Bronchial epithelial cell (primary cell): Measurements from ENCODE around the gene GPR37. TPM values are rescaled to one million over a fixed set of nuclear protein-coding genes. Genes with fewer than 3 reads are reported as not detected.
A peak's percentile ranks its signal among the peaks of the same experiment; 100 is the strongest.

Source experiments
- DNase-seq: peaks from one replicate; pipeline ENCODE4 v3.0.0-alpha.2; 2010; ENCODE audit warnings: low read depth
- FAIRE-seq: peaks from 2 replicates; lab custom pipeline; 2011; peaks lifted over from hg19 to GRCh38; lab: Jason Lieb, UNC
- H3K27me3 ChIP-seq: 2 replicates; pipeline ENCODE4 v1.5.1; 2011; ENCODE audit warnings: low read length; ENCODE audit not compliant: control insufficient read depth, insufficient read depth
- H3K36me3 ChIP-seq: 2 replicates; pipeline ENCODE4 v1.5.1; 2011; ENCODE audit warnings: low read length; ENCODE audit not compliant: control insufficient read depth, insufficient read depth
- H3K4me3 ChIP-seq: 2 replicates; pipeline ENCODE4 v1.5.1; 2011; ENCODE audit warnings: mild to moderate bottlenecking, low read depth, low read length, control low read depth
- total RNA-seq: library from RNA; depleted of rRNA; stranded (reverse); fragments of >200 nt; gene quantifications from 2 replicates; pipeline ENCODE4 v1.2.1, GENCODE V29; 2014
- TF ChIP-seq, protein P1 (sequence below): IDR thresholded peaks from 2 replicates; pipeline ENCODE4 v1.5.1; 2011; ENCODE audit warnings: mild to moderate bottlenecking, moderate library complexity, low read length, control low read depth, inconsistent platforms; ENCODE audit not compliant: insufficient read depth, severe bottlenecking

GPR37 gene
- total RNA-seq, 1 donor from 2014 or later, result 1.6 TPM

DNA sequence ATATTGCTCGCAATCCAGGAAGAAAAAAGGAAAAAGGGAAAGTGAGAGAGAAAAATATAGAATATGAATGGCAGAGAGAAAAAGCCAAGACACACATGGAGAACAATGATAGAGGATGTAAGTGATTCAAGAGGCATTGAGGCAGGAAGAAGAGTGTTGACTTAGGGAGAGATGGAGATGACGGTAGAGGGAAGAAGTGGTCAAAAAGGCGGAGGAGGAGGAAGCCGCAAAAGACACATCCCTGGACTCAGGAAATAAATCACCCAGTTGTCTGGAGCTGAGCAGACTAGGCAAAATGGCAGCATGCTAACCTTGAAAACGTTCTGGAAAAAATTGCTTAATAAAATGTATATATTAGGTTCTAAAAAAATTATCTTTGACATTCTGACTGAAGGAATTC lies 17.7 kb upstream of the GPR37 start:
- no peaks in the 10 kb centered on the region for H3K36me3 ChIP-seq
- DNase-seq, result no peak
- H3K4me3 ChIP-seq, result no peak overlapping the region
- TF ChIP-seq, protein P1, sequence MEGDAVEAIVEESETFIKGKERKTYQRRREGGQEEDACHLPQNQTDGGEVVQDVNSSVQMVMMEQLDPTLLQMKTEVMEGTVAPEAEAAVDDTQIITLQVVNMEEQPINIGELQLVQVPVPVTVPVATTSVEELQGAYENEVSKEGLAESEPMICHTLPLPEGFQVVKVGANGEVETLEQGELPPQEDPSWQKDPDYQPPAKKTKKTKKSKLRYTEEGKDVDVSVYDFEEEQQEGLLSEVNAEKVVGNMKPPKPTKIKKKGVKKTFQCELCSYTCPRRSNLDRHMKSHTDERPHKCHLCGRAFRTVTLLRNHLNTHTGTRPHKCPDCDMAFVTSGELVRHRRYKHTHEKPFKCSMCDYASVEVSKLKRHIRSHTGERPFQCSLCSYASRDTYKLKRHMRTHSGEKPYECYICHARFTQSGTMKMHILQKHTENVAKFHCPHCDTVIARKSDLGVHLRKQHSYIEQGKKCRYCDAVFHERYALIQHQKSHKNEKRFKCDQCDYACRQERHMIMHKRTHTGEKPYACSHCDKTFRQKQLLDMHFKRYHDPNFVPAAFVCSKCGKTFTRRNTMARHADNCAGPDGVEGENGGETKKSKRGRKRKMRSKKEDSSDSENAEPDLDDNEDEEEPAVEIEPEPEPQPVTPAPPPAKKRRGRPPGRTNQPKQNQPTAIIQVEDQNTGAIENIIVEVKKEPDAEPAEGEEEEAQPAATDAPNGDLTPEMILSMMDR, result no peak
- no peaks in the 10 kb centered on the region for H3K27me3 ChIP-seq
- no peak for FAIRE-seq

DNA sequence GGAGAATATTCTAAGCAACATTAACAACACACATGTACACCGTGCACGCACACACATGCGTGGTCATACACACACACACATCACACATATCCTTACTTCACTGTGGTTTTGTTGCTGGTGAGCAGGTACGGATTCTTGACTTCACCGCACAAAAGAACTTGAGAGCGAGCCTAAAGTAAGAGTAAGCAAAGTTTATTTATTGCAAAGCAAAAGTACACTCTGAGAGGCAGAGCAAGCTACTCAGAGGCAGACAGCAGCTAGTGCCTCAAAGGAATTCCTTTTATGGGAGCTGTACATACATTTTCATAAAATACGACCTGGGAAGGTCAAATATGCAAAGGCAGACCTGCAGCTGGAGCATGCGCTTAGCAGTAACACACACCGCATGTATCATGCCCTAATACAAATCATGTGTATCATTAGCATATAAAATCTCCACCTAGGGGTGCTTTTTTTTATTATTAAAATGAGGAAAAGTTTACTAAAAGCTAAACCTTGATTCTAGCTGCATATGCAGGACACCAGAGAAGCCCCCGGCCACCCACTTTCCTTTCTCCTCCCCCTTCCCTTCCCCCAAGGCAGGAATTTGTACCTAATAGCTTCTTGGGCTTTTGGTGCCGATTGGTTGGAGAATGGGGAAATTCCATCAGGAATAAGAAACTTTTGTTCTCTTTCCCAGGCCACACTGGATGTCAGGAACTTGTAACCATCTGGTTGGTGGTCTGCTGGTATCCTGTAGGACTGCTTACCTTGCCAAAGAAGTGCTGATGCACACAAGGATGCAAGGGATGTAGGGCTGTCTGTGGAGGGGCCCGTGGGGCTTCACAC lies 16.5 kb upstream of the GPR37 start:
- H3K36me3 ChIP-seq, result no peaks in the 10 kb centered on the region
- H3K27me3 ChIP-seq, result no peaks in the 10 kb centered on the region
- FAIRE-seq, result no peak
- no peak for DNase-seq
- no peak overlapping the region for H3K4me3 ChIP-seq
- TF ChIP-seq, protein P1, result no peak

DNA sequence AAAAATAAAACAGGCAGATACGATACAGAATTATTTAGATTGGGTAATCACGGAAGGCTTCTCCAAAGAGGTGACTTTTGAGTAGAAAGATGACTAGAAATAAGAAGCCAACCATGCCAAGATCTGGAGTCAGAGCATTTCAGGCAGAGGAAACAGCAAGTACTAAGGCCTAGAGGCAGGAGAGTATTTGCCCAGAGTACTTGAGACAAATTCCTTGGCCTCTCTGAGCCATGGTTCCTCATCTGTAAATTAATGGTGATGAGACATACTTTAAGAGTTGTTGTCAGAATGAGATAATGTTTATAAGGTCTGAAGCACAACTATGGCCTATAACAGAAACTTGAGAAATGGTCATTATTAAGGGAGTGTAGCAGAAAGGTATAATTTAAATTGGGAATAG lies 15.8 kb upstream of the GPR37 start:
- FAIRE-seq, result no peak
- TF ChIP-seq, protein P1, result no peak
- no peaks in the 10 kb centered on the region for H3K36me3 ChIP-seq
- H3K27me3 ChIP-seq, result no peaks in the 10 kb centered on the region
- H3K4me3 ChIP-seq, result no peak overlapping the region
- no peak for DNase-seq

DNA sequence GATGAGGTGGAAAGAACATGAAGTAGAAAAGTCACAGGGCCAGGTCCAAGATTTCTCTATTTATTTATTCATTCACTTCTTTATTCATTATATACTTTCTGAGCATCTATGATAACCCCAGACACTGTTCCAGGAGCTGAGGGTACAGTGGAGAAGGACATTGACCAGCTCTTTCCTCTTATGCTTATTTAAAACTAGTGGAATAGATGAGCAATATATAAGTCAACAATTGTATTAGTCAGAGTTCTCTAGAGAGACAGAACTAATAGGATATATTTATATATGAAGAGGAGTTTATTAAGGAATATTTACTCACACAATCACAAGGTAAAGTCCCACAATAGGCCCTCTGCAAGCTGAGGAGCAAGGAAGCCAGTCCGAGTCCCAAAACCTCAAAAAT lies 15.0 kb upstream of the GPR37 start:
- no peaks in the 10 kb centered on the region for H3K36me3 ChIP-seq
- TF ChIP-seq, protein P1, result no peak
- FAIRE-seq (no peak), DNase-seq (peak; percentile 64)
- H3K4me3 ChIP-seq, result no peak overlapping the region
- H3K27me3 ChIP-seq, result no peaks in the 10 kb centered on the region

DNA sequence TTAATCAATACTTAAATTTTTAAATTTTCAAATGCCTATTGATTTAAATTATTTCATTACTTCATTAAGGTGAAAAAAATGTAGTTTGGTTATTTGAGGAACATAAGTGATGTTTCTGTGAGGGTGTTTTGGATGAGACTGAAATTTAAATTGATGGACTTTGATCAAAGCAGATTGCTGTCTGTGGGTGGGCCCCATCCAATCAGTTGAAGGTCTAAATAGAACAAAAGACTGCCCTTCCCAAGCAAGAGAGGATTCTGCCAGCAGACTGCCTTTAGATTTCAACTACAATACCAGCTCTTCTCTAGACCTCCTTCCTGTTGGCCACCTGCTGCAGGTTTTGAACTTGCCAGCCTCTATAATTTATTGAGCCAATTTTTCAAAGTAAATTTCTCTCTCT lies 14.5 kb upstream of the GPR37 start:
- no peak overlapping the region for H3K4me3 ChIP-seq
- TF ChIP-seq, protein P1, result no peak
- no peak for FAIRE-seq
- no peak for DNase-seq
- no peaks in the 10 kb centered on the region for H3K36me3 ChIP-seq
- H3K27me3 ChIP-seq, result no peaks in the 10 kb centered on the region

DNA sequence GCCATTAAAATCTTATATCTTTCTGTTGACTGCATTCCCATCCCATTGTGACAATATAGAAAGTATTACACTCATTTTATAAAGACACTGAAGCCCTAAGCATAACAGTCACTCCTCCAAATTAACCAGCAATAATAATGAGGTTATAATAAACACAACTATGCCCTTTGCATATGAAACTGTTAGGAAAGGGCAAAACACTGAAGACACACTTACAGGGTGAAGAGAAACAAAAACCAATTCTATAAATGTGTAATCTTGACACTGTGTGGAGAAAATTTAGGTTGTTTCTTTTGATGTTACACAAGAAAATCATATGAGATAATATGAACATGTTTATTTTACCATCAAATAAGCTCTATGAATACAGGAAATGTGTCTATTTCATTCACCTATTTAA lies 14.0 kb upstream of the GPR37 start:
- TF ChIP-seq, protein P1, result no peak
- DNase-seq, result no peak
- Histone ChIP-seq H3K36me3 (no peaks in the 10 kb centered on the region), H3K4me3 (no peak overlapping the region), H3K27me3 (no peaks in the 10 kb centered on the region)
- FAIRE-seq, result no peak
